ENCODE measurements around the gene FTO.
A peak's percentile ranks its signal among the peaks of the same experiment; 100 is the strongest.

The FTO gene

GRCh38 chr16:54193665-54194333, 489.8 kb downstream of the FTO start:
- peak; percentile 41 for DNase-seq

GRCh38 chr16:54194334-54194743, 490.4 kb downstream of the FTO start:
- no peak for DNase-seq

GRCh38 chr16:54197758-54198157, 493.8 kb downstream of the FTO start:
- DNase-seq: no peak

- no peak for DNase-seq
Observed at GRCh38 chr16:54199487-54200160, 495.7 kb downstream of the FTO start.

GRCh38 chr16:54200161-54200534, 496.2 kb downstream of the FTO start:
- no peak for DNase-seq

GRCh38 chr16:54200720-54201119, 496.8 kb downstream of the FTO start:
- DNase-seq: no peak

- DNase-seq: no peak
Observed at GRCh38 chr16:54201200-54201599, 497.2 kb downstream of the FTO start.
